GM20000 (cell line): ENCODE results near the gene ACSF2.
A peak's percentile ranks its signal among the peaks of the same experiment; 100 is the strongest.

Experiments
- DNase-seq: peaks from one replicate; pipeline ENCODE4 v3.0.0; 2012; ENCODE audit warnings: low spot score
- TF ChIP-seq, protein P1 (sequence below): IDR thresholded peaks from 2 replicates; pipeline ENCODE4 v1.5.1; 2012; ENCODE audit warnings: mild to moderate bottlenecking, control low read depth; ENCODE audit errors: extremely low read depth, missing control alignments

The ACSF2 gene

DNA sequence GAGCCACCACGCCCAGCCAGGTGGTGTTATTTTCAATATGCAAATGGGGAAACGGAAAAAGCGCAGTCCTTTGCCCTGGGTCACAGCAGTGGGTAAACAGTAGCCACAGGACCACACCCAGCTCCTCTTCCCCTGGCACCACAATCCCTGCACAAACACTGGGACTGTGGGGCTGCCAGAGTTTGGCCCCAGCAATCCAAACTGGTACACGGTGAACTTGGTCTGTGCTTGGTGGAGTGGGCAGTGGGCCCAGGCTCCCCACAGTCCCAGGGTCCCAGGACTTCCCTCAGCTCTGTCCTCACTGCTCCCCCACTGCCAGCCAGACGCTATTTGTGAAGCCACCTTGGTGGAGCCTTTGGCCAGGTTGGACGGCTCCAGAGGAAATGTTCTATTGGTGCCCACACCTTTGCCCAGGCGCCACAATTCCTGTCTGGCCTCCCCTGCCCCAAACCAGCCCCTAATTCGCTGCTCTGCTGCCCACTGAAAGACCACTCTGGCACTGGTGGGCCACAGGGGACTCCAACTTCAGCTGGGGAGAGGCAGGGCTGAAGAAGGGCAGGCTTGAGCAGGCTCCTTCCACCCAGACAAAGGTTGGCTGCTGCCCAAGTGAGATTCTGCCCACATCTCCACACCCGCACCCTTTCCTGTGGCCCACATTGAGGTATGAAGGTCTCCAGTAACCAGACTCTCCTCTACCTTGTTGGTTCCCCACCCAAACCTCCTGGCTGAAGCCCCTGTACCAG lies 40.5 kb downstream of the ACSF2 start:
- DNase-seq, result no peak
- TF ChIP-seq, protein P1, sequence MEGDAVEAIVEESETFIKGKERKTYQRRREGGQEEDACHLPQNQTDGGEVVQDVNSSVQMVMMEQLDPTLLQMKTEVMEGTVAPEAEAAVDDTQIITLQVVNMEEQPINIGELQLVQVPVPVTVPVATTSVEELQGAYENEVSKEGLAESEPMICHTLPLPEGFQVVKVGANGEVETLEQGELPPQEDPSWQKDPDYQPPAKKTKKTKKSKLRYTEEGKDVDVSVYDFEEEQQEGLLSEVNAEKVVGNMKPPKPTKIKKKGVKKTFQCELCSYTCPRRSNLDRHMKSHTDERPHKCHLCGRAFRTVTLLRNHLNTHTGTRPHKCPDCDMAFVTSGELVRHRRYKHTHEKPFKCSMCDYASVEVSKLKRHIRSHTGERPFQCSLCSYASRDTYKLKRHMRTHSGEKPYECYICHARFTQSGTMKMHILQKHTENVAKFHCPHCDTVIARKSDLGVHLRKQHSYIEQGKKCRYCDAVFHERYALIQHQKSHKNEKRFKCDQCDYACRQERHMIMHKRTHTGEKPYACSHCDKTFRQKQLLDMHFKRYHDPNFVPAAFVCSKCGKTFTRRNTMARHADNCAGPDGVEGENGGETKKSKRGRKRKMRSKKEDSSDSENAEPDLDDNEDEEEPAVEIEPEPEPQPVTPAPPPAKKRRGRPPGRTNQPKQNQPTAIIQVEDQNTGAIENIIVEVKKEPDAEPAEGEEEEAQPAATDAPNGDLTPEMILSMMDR, result no peak

DNA sequence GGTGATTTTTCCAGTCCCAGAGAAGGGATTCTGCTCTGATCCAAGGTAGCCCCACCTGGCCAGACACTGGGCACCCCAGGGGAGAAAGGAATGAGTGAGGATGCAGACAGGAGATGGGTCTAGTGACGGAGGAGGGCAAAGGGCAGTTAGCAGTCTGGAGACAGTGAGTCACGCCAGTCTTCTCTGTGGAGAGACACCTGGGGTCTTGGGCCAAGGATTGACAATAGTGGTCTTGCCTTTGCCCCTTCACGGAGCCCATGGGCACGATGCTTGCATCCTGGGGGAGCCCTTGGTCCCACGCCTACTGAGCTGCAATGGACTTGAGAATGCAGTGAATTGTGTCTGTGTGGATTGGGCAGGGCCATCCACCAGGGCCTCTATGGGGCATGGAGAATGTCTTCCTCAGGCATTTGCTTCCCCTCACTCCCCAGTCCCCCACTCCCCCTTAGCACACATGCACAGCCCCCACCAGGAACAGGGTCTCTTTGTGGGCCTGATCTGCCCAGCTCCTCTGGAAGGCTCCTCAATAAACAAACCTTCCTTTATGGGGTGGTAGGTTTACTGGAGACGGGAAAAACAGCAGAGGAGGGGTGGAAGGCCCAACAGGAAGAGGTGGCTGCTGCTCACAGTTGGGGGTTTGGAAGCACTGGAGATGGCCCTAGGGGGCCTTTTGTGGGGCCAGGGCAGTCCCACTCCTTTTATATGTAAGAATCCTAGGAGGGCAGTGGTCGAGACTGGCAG lies 41.3 kb downstream of the ACSF2 start:
- DNase-seq, result no peak
- TF ChIP-seq, protein P1, result no peak

DNA sequence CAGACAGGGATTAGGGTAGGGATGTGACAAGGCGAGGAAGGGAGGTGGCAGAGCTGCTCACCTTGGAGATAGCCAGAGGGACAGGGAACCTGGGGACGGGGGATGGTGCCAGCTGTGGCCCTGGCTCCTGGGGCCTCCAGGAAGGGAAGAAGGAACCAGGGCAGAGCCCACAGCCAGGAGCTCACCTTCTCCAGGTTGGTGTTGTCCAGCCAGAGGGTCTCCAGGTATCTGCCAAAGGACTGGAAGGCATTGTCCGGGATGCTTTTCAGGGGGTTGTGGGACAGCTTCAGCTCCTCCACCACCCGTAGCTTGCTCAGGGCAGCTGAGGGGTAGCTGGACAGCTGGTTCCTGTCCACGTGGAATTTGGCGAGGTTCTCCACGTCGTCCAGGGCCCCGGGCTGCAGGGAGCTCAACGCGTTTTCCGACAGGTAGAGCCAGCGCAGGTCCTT lies 41.9 kb downstream of the ACSF2 start:
- TF ChIP-seq, protein P1, result no peak
- DNase-seq, result no peak

DNA sequence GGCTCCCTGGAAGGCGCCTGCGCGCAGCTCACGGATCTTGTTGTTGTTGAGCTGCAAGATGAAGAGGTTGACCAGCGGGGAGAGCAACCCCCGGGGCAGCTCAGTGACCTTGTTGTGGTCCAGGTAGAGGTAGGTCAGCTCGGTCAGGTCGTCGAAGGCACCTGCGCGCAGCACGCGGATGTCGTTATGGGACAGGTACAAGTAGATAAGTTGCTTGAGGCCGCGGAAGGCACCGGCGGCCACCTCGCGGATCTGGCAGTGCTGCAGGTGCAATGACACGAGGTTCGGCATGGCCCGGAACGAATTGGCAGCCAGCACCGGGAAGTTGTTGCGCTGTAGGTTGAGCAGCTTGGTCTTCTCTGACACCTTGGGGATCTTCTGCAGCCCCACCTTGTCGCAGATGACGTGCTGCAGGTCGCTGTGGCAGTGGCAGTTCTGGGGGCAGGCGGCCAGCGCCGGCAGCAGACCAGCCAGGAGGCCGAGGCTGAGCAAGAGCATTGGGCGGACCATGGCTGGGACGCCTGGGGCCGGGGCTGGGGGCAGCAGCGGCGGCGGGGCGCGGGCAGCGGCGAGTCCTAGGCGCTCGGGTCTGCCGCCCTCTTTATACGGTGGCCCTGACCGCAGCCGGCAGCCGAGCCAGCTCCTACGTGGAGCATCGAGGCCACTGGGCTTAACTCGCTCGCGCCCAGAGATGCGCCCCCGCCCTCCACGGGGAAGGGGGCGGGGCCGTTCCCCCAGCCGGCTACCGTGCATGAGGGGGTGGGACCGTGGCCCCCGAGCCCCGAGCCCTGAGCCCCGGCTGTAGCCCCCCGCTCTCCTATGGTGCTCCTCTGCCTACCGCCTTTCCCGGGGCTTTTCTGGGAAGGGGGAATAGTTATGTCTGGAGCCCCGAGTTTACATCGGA lies 42.5 kb downstream of the ACSF2 start, which contains the start of gene CHAD:
CHAD (minus strand) TSS at position 577 of the 904 bp plus-strand sequence; CDS start at position 510, 67 bp downstream.
- peak; percentile 63 for DNase-seq
- TF ChIP-seq, protein P1, result no peak

DNA sequence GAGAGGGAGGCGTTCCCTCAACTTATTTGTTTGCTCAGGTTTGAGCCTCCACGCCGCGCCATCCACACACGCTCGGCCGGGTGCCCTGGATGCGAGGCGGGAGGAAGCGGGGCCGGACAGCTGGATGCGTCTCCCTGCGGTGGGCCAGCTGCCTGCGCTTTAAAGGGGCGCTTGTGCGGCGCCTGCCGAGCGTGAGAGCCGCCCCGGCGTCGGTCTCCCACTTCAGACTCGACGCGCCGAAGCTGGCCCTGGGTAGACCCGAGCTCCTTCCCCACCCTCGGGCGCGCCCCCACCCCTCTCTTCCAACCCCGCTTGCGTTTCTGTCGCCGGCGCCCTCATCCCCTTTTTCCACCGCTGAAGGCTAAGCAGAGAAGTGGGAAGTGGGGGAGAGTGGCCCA lies 43.2 kb downstream of the ACSF2 start:
- TF ChIP-seq, protein P1, result no peak
- DNase-seq, result no peak

DNA sequence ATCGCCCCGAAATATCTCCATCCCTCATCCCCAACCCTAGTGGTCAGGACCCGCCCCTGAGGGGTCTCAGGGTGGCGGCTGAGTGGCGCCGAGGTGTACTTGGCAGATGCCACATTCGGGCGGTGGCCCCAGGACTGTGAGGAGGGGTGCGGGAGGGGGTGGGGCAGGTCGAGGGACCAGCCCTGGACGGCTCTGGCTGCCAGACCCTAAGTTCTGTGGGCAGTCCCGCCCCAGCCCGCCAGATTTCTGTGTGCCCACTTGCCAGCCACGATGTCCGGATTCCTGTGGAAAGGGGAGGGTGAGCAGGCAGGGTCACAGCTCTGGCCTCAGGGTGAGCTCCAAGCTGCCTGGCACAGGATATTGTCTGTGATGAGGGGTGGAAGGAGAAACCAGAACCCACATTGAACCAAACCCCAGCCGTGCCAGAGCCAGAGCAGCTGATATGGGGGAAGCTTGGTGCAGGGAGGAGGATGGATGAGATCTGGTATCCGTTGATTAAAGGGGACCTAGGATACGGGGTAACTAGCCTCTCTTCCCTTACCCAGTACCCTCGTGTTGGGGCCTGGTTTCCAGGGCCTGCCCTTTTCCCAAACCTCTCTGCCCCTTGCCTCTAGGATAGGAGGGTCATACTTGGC lies 43.8 kb downstream of the ACSF2 start:
- DNase-seq, result no peak
- TF ChIP-seq, protein P1, result no peak
